ENCODE data around the gene ALAS1.

Gene ALAS1

GRCh38 chr3:52238761-52239701 is 41.1 kb downstream of the ALAS1 start, which contains the start of gene TWF2:
Gene TWF2, minus strand, starts transcription at chr3:52239158. Its CDS starts 142 bp downstream, at chr3:52239016.
- Histone ChIP-seq H3K4me3 (ENCODE audit: low read length) (peak within 1 kb of the TSS; percentile 94), H3K9ac (ENCODE audit: low read length) (peak within 1 kb of the TSS; percentile 90), H3K27me3 (ENCODE audit: control insufficient read depth, insufficient read depth, low read length) (no peaks in the 10 kb centered on the region), H3K4me1 (ENCODE audit: control insufficient read depth, insufficient read depth, low read length) (peaks cover 24% of the 10 kb centered on the region), H3K27ac (ENCODE audit: low read depth, low read length) (peak within 1 kb of the TSS; percentile 84), H3K36me3 (ENCODE audit: control insufficient read depth, insufficient read depth, low read length) (peaks cover 5% of the 10 kb centered on the region)

DNA sequence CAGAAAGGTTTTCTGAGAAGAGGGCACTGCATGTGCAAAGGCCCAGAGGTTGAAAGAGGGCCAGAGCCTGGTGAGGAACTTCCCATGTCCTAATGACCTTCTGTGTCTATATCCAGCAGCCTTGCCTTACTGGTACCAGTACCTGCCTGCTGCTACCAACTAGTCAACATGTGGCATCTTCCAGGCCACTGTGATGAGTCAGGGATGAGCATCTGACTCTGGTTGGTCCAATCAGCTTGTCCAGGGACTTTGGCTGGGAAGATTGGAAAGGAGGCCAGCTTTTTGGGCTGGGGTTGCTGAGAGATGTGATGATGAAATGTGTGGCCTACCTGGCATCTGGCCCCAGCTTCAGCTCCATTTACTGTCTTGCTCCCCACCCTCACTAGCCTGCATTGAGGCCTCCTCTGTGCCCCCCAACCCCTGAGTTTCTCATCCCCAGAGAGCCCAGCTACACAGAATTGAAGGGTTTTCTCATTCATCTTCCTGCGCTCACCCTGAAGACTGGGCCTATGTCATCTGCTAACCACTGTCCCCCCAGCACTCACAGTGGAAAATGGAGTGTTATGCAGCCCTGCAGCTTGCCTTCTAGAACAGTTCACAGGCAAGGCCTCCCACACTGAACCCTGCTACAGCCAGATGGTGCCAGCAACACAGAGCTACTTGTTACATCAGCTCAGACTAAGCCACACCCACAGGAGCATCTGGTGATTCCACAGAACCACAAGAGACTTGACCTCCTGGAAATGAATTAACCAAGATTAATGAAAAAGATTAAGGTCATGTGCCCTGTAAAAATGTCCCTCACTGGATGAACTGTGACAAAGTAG is 42.3 kb downstream of the ALAS1 start:
- Histone ChIP-seq H3K9ac (ENCODE audit: low read length) (no peak overlapping the region), H3K4me1 (ENCODE audit: control insufficient read depth, insufficient read depth, low read length) (peaks cover 28% of the 10 kb centered on the region), H3K27ac (ENCODE audit: low read depth, low read length) (peak overlapping the region; percentile 27), H3K27me3 (ENCODE audit: control insufficient read depth, insufficient read depth, low read length) (no peaks in the 10 kb centered on the region), H3K36me3 (ENCODE audit: control insufficient read depth, insufficient read depth, low read length) (no peaks in the 10 kb centered on the region), H3K4me3 (ENCODE audit: low read length) (peak overlapping the region; percentile 94)

- Histone ChIP-seq H3K9ac (ENCODE audit: low read length) (no peak overlapping the region), H3K27me3 (ENCODE audit: control insufficient read depth, insufficient read depth, low read length) (no peaks in the 10 kb centered on the region), H3K36me3 (ENCODE audit: control insufficient read depth, insufficient read depth, low read length) (no peaks in the 10 kb centered on the region), H3K27ac (ENCODE audit: low read depth, low read length) (no peak overlapping the region), H3K4me1 (ENCODE audit: control insufficient read depth, insufficient read depth, low read length) (peaks cover 25% of the 10 kb centered on the region), H3K4me3 (ENCODE audit: low read length) (no peak overlapping the region)
Observed at GRCh38 chr3:52240886-52241370, 43.0 kb downstream of the ALAS1 start.

DNA sequence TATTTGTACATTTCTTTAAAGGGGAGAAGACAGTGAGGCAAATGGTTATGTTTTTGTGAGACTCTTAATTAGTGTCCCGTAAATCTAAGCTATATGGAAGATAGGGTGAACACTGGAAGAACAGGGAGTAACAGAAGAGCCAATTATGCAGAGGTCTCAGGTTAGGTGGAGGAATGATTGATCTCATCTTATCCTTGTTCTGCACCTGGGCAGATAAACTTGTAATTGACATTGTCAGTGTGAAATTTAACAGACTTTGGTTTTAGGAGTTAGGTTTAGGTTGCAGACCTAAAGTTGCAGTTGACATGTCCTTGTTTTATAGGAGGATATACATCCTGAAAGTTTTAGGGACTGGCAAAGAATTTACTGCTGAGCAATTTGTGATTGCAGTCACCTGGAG is 44.1 kb downstream of the ALAS1 start:
- H3K36me3 ChIP-seq (ENCODE audit: control insufficient read depth, insufficient read depth, low read length), result no peaks in the 10 kb centered on the region
- H3K4me1 ChIP-seq (ENCODE audit: control insufficient read depth, insufficient read depth, low read length), result peaks cover 20% of the 10 kb centered on the region
- no peaks in the 10 kb centered on the region for H3K27me3 ChIP-seq (ENCODE audit: control insufficient read depth, insufficient read depth, low read length)
- no peak overlapping the region for H3K4me3 ChIP-seq (ENCODE audit: low read length)
- no peak overlapping the region for H3K9ac ChIP-seq (ENCODE audit: low read length)
- no peak overlapping the region for H3K27ac ChIP-seq (ENCODE audit: low read depth, low read length)

DNA sequence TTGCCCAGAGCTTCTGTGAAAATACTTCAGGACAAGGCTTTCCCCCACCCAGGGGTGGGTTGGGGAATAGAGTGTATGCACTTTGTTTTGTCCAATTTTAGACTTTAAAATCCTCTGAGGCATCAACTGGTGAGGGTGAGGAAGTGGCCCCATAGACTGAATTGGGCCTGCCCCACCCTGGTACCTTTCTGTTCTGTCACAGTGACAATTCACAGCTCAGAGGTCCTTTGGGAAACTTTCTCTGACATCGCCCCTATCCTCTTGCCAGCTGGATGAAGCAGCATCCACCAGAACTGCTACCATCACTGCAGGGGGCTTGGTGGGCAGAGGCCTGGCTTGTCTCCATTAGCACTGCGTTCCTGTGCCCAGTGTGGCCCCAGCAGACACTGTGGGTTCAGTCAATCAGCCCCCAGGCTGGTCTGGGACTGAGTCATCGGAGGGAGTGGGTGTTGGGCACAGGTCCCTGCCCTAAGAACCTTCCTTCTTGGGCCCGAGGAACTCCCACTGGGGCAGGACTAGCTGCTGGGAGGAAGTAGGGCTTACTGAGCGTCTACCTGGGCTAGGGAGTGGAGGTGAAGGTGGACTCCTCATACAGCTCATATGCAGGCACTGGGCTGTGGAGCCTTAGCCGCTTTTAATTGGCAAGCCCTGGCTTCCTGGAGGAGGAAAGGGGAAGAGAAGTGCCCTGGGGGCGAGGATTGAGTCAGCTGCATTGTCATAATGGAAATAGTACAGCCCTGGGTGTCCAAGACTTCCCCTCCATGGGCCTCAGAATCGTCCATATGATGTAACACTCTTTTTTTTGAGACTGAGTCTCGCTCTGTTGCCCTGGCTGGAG is 46.0 kb downstream of the ALAS1 start:
- H3K4me1 ChIP-seq (ENCODE audit: control insufficient read depth, insufficient read depth, low read length), result peaks cover 7% of the 10 kb centered on the region
- H3K4me3 ChIP-seq (ENCODE audit: low read length), result no peak overlapping the region
- no peak overlapping the region for H3K27ac ChIP-seq (ENCODE audit: low read depth, low read length)
- no peaks in the 10 kb centered on the region for H3K27me3 ChIP-seq (ENCODE audit: control insufficient read depth, insufficient read depth, low read length)
- peaks cover 2% of the 10 kb centered on the region for H3K36me3 ChIP-seq (ENCODE audit: control insufficient read depth, insufficient read depth, low read length)
- H3K9ac ChIP-seq (ENCODE audit: low read length), result no peak overlapping the region

DNA sequence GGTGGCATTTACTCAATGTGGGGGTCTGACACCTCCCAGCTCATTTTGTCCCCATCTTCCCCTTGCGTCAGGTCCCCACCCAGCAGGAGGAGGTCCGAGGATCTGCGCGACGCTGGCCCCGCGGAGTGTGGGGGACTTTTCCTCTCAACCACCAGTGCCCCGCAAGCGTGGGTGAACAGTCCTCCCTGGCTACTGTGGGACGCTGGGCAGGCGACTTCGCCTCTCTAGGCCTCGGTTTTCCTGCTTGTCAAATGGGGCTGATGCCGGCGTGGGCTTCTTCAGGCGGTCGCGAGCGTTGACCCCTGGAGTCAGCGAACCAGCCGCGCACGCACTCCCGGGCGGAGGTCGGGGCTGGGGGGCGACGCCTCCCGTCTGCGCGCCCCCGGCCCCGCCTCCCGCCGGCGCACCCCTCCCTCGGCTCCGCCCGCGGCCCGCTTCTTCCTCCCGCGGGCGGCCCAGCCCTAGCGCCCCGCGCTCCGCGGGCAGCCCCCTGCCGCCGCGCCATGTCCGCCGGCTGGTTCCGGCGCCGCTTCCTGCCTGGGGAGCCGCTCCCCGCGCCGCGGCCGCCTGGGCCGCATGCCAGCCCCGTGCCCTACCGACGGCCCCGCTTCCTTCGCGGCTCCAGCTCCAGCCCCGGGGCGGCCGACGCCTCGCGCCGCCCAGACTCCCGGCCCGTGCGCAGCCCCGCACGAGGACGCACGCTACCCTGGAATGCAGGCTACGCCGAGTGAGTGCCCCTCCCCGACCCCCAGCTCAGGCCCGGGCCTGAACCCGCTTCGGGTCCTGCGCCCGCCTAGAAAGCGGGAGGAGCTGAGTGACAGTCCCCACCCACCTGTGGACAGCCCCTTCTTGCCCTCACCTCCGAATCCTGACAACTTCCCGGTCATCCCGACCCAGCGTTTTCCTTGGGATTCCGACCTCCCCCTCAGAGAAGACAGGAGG is 47.6 kb downstream of the ALAS1 start, which contains the start of gene PPM1M:
PPM1M (plus strand) TSS at position 438 of the 942 bp plus-strand sequence; CDS start at position 504, 66 bp downstream.
- peaks cover 5% of the 10 kb centered on the region for H3K4me1 ChIP-seq (ENCODE audit: control insufficient read depth, insufficient read depth, low read length)

GRCh38 chr3:52246264-52246620 is 48.3 kb downstream of the ALAS1 start:
- Histone ChIP-seq H3K27ac (ENCODE audit: low read depth, low read length) (peak overlapping the region; percentile 86), H3K27me3 (ENCODE audit: control insufficient read depth, insufficient read depth, low read length) (no peaks in the 10 kb centered on the region), H3K36me3 (ENCODE audit: control insufficient read depth, insufficient read depth, low read length) (peaks cover 3% of the 10 kb centered on the region), H3K9ac (ENCODE audit: low read length) (peak overlapping the region; percentile 86), H3K4me3 (ENCODE audit: low read length) (peak overlapping the region; percentile 68), H3K4me1 (ENCODE audit: control insufficient read depth, insufficient read depth, low read length) (peaks cover 5% of the 10 kb centered on the region)

More for the DNA sequence above, 47.6 kb downstream of the ALAS1 start, which contains the start of gene PPM1M:
- H3K27ac ChIP-seq (ENCODE audit: low read depth, low read length), result peak within 1 kb of the TSS; percentile 86
- H3K9ac ChIP-seq (ENCODE audit: low read length), result peak within 1 kb of the TSS; percentile 86
- peak within 1 kb of the TSS; percentile 68 for H3K4me3 ChIP-seq (ENCODE audit: low read length)
- no peaks in the 10 kb centered on the region for H3K27me3 ChIP-seq (ENCODE audit: control insufficient read depth, insufficient read depth, low read length)
- peaks cover 3% of the 10 kb centered on the region for H3K36me3 ChIP-seq (ENCODE audit: control insufficient read depth, insufficient read depth, low read length)

DNA sequence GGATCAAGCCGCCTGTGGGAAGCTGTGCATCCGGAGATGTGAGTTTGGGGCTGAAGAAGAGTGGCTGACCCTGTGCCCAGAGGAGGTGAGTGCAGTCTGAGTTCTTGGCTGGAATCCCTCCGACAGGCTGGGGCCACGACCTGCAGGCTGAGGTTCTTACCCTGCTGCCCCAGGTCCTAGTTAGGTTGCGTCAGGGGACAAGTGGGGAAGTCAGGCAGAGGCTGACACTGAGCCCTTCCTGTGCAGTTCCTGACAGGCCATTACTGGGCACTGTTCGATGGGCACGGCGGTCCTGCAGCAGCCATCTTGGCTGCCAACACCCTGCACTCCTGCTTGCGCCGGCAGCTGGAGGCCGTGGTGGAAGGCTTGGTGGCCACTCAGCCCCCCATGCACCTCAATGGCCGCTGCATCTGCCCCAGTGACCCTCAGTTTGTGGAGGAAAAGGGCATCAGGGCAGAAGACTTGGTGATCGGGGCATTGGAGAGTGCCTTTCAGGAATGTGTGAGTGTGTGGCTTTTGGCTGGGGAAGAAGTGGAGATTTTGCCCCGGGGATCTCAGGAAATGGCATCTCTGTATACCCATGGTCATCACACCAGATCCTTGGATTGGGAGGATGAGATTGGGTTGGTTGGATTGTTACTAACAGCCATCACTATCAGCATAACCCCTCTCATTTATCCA is 48.9 kb downstream of the ALAS1 start:
- no peaks in the 10 kb centered on the region for H3K27me3 ChIP-seq (ENCODE audit: control insufficient read depth, insufficient read depth, low read length)
- H3K27ac ChIP-seq (ENCODE audit: low read depth, low read length), result peak overlapping the region; percentile 86
- peak overlapping the region; percentile 12 for H3K4me3 ChIP-seq (ENCODE audit: low read length)
- peaks cover 3% of the 10 kb centered on the region for H3K36me3 ChIP-seq (ENCODE audit: control insufficient read depth, insufficient read depth, low read length)
- peaks cover 5% of the 10 kb centered on the region for H3K4me1 ChIP-seq (ENCODE audit: control insufficient read depth, insufficient read depth, low read length)
- no peak overlapping the region for H3K9ac ChIP-seq (ENCODE audit: low read length)

DNA sequence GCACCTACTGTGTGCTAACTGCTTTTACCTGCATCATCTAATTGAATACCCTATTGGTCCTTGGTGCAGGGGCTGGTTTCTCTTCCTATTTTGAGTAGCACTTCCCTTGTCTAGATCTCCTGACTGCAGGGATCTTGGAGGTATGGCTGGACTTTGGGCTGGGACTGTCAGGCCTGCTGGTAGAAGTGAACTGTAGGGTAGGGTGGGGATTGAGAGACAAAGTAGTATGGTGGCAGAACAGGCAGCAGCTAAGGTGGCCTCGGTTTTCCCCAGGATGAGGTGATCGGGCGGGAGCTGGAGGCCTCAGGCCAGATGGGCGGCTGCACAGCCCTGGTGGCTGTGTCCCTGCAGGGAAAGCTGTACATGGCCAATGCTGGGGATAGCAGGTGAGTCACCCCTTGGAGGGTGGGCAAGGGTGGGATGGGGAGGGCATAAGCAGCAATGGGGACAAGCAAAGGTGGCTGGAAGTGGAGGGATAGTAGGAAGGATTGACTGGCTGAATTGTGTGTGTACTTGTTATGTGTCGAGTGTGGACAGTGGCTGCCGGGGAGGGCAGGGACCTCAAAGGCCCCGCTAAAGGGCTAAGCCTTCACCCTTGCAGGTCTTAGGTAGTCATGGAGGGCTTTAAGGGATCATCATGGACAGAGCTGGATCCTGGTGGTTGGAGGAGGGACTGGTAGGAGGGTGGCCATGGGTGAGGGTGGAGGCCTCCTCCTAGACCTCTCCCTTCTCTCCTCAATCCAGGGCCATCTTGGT is 49.6 kb downstream of the ALAS1 start:
- no peak overlapping the region for H3K4me3 ChIP-seq (ENCODE audit: low read length)
- H3K4me1 ChIP-seq (ENCODE audit: control insufficient read depth, insufficient read depth, low read length), result peaks cover 5% of the 10 kb centered on the region
- H3K27ac ChIP-seq (ENCODE audit: low read depth, low read length), result no peak overlapping the region
- H3K9ac ChIP-seq (ENCODE audit: low read length), result no peak overlapping the region
- H3K36me3 ChIP-seq (ENCODE audit: control insufficient read depth, insufficient read depth, low read length), result peaks cover 3% of the 10 kb centered on the region
- no peaks in the 10 kb centered on the region for H3K27me3 ChIP-seq (ENCODE audit: control insufficient read depth, insufficient read depth, low read length)

DNA sequence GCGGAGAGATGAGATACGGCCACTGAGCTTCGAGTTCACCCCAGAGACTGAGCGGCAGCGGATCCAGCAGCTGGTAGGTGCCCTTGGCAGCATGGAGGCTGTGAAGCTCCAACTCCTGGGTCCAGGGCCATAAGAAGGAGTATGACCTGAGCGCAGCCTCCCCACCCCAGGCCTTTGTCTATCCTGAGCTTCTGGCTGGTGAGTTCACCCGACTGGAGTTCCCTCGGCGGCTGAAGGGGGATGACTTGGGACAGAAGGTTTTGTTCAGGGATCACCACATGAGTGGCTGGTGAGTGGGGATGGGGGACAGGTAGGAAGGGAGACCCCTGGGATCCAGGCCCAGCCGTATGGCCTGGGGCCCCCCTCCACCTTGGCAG is 50.2 kb downstream of the ALAS1 start:
- Histone ChIP-seq H3K27ac (ENCODE audit: low read depth, low read length) (no peak overlapping the region), H3K36me3 (ENCODE audit: control insufficient read depth, insufficient read depth, low read length) (peaks cover 3% of the 10 kb centered on the region), H3K4me1 (ENCODE audit: control insufficient read depth, insufficient read depth, low read length) (peaks cover 5% of the 10 kb centered on the region)

More for the DNA sequence above, 50.2 kb downstream of the ALAS1 start:
- no peak overlapping the region for H3K4me3 ChIP-seq (ENCODE audit: low read length)
- H3K27me3 ChIP-seq (ENCODE audit: control insufficient read depth, insufficient read depth, low read length), result no peaks in the 10 kb centered on the region
- H3K9ac ChIP-seq (ENCODE audit: low read length), result no peak overlapping the region
